ENCODE data around the gene ENAH. TPM values are rescaled to one million over a fixed set of nuclear protein-coding genes. Genes with fewer than 3 reads are reported as not detected.

The ENAH gene
- total and polyA plus RNA-seq, 4 donors = 15.5 to 89.4 (median 48.4) TPM

DNA sequence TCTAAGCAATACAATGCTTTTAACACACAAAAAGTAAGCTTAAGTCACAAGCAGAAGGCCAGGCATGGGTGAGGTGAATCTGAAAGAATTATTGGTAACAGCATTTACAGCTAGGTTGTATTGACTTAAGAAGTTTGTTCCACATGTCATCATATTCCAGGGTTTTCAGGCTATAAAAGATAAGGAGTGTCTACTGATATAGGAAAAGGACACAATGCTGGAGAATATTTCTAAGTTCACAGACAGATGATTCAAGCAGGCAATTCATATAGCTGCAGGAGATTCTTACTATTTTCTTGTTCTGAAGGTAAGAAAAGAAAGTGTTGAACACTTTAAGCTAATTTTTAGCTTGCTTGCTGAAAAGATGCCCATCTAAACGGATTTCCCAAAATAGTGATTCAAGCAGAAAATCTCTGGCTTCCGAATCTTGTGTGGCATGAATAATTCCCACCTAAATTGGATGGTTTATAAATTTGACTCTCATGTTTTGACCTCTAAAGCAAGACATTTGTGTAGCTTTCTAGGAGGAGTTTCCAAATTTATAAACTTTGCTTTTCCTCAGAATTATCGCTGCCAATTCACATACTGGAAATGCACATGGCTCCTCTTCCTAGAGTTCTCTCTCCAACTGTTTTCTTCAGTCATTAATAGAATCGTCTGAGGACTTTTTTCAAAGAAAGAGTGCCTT lies 129.5 kb downstream of the ENAH start:
- 69 to 84% methylated on average over 4 of the region's 4 CpGs for WGBS, 2 donors
- Histone ChIP-seq H3K4me3 (no peak overlapping the region), H3K27me3 (ENCODE audit: control insufficient read depth in 3 of 3, insufficient read depth in 3 of 3, low read length in 2 of 3) (no peaks in the 10 kb centered on the region), H3K4me1 (ENCODE audit: control insufficient read depth in 5 of 5, insufficient read depth in 5 of 5, low read length in 5 of 5) (peaks cover 0 to 22% (median 10%) of the 10 kb centered on the region in 5 donors), H3K9me3 (ENCODE audit: control insufficient read depth in 4 of 4, insufficient read depth in 3 of 4, low read length in 3 of 4) (no peaks in the 10 kb centered on the region), H3K9ac (ENCODE audit: insufficient read depth in 1 of 2, low read length in 2 of 2) (peak overlapping the region in 1 of 2 donors; percentile 26), H3K27ac (ENCODE audit: low read depth in 1 of 2, low read length in 1 of 2) (no peak overlapping the region), H3K36me3 (ENCODE audit: control insufficient read depth in 4 of 4, insufficient read depth in 4 of 4, low read length in 4 of 4) (peaks cover 0 to 12% (median 3%) of the 10 kb centered on the region in 4 donors)
- DNase-seq (peak in 1 of 3 donors; percentile 7), ATAC-seq (ENCODE audit: insufficient read depth, low FRiP score) (no peak)
- TF ChIP-seq, protein P1, sequence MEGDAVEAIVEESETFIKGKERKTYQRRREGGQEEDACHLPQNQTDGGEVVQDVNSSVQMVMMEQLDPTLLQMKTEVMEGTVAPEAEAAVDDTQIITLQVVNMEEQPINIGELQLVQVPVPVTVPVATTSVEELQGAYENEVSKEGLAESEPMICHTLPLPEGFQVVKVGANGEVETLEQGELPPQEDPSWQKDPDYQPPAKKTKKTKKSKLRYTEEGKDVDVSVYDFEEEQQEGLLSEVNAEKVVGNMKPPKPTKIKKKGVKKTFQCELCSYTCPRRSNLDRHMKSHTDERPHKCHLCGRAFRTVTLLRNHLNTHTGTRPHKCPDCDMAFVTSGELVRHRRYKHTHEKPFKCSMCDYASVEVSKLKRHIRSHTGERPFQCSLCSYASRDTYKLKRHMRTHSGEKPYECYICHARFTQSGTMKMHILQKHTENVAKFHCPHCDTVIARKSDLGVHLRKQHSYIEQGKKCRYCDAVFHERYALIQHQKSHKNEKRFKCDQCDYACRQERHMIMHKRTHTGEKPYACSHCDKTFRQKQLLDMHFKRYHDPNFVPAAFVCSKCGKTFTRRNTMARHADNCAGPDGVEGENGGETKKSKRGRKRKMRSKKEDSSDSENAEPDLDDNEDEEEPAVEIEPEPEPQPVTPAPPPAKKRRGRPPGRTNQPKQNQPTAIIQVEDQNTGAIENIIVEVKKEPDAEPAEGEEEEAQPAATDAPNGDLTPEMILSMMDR (IDR thresholded peaks at IDR 0.05; ENCODE audit: control extremely low read depth, extremely low read depth) = no peak

DNA sequence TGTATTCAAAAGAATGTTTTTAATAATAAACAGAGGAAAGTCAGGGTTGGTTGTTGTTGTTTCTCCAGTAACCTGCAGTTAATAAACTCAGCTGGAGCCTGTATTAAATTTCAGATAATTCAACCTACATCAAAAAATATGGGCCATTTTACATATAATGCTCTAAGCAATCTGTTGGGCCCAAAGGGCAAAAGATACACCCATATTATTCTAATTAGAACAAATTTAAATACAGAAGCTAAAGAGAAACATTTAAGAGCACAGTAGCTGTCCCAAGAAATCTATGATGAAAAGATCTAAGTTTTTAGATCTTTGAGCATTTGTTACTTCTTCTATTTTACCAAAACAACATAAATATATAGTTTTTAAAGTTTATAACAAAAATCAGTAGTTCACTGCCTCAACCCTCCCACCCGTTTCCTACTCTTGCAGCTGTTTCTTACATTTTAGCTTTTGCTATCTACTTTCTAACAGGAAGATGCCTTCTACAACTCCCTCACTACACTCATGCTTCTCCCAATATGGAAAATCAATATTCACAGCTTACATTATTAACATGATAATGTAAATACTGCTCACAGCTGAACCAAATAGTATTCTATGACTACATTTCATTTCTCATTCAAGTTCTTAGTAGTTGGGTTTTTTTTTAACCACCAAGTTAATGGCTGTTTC lies 130.2 kb downstream of the ENAH start:
- H3K4me1 ChIP-seq (ENCODE audit: control insufficient read depth in 5 of 5, insufficient read depth in 5 of 5, low read length in 5 of 5) = peaks cover 0 to 20% (median 10%) of the 10 kb centered on the region in 5 donors
- peaks cover 0 to 13% (median 4%) of the 10 kb centered on the region in 4 donors for H3K36me3 ChIP-seq (ENCODE audit: control insufficient read depth in 4 of 4, insufficient read depth in 4 of 4, low read length in 4 of 4)
- peak in 2 of 3 donors; percentile 62 to 68 for DNase-seq
- TF ChIP-seq, protein P1 (IDR thresholded peaks at IDR 0.05; ENCODE audit: control extremely low read depth, extremely low read depth) = no peak
- no peak for ATAC-seq (ENCODE audit: insufficient read depth, low FRiP score)
- WGBS, 2 donors = 73 to 88% methylated on average over 1 of the region's 1 CpG
- no peak overlapping the region for H3K4me3 ChIP-seq
- no peak overlapping the region for H3K9ac ChIP-seq (ENCODE audit: insufficient read depth in 1 of 2, low read length in 2 of 2)
- H3K27me3 ChIP-seq (ENCODE audit: control insufficient read depth in 3 of 3, insufficient read depth in 3 of 3, low read length in 2 of 3) = no peaks in the 10 kb centered on the region
- no peak overlapping the region for H3K27ac ChIP-seq (ENCODE audit: low read depth in 1 of 2, low read length in 1 of 2)
- no peaks in the 10 kb centered on the region for H3K9me3 ChIP-seq (ENCODE audit: control insufficient read depth in 4 of 4, insufficient read depth in 3 of 4, low read length in 3 of 4)

DNA sequence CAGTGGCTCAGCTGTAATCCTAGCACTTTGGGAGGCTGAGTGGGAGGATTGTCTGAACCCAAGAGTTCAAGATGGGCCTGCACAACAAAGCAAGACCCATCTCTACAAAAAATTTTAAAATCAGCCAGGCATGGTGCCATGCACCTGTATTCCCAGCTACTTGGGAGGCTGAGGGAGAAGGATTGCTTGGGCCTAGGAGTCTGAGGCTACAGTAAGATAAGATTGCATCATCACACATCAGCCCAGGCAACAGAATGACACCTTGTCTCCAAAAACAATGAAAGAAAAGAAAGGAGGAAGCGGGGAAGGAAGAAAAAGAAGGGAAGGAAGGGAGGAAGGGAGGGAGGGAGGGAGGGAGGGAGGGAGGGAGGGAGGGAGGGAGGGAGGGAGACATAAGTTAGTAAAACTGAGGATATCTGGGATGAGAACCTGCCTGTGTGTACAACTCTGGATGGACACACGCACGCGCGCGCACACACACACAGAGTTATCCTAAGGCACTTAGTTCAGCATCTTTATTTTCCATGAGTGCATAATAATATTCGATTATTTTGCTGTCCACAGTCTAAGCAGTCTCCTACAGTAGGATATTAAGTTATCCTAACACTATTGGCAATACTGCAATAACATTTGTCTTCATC lies 132.2 kb downstream of the ENAH start:
- Histone ChIP-seq H3K9me3 (ENCODE audit: control insufficient read depth in 4 of 4, insufficient read depth in 3 of 4, low read length in 3 of 4) (no peaks in the 10 kb centered on the region), H3K36me3 (ENCODE audit: control insufficient read depth in 4 of 4, insufficient read depth in 4 of 4, low read length in 4 of 4) (peaks cover 0 to 19% (median 7%) of the 10 kb centered on the region in 4 donors), H3K4me1 (ENCODE audit: control insufficient read depth in 5 of 5, insufficient read depth in 5 of 5, low read length in 5 of 5) (peaks cover 0 to 12% (median 9%) of the 10 kb centered on the region in 5 donors), H3K27me3 (ENCODE audit: control insufficient read depth in 3 of 3, insufficient read depth in 3 of 3, low read length in 2 of 3) (no peaks in the 10 kb centered on the region), H3K9ac (ENCODE audit: insufficient read depth in 1 of 2, low read length in 2 of 2) (no peak overlapping the region), H3K27ac (ENCODE audit: low read depth in 1 of 2, low read length in 1 of 2) (no peak overlapping the region), H3K4me3 (no peak overlapping the region)
- DNase-seq (peak in 1 of 3 donors; percentile 9), ATAC-seq (ENCODE audit: insufficient read depth, low FRiP score) (no peak)
- TF ChIP-seq, protein P1 (IDR thresholded peaks at IDR 0.05; ENCODE audit: control extremely low read depth, extremely low read depth) = no peak
- 99% methylated on average over 7 of the region's 7 CpGs for WGBS, 2 donors

All from lung (tissue), 12 donors.